NCI-H2196 treated with DMSO at 0.1 percent for 48 hours (cell line): ENCODE results near the gene PRKCB.
"Not testable (repeated sequence)": the region's sequence is repeated elsewhere in the genome, so short reads cannot be mapped to it uniquely, and the experiment has no call there.

Source experiments
- DNase-seq: peaks from one replicate; lab custom pipeline; 2025; ENCODE audit not compliant: unreplicated experiment; lab: John Stamatoyannopoulos, UW

The PRKCB gene

DNA sequence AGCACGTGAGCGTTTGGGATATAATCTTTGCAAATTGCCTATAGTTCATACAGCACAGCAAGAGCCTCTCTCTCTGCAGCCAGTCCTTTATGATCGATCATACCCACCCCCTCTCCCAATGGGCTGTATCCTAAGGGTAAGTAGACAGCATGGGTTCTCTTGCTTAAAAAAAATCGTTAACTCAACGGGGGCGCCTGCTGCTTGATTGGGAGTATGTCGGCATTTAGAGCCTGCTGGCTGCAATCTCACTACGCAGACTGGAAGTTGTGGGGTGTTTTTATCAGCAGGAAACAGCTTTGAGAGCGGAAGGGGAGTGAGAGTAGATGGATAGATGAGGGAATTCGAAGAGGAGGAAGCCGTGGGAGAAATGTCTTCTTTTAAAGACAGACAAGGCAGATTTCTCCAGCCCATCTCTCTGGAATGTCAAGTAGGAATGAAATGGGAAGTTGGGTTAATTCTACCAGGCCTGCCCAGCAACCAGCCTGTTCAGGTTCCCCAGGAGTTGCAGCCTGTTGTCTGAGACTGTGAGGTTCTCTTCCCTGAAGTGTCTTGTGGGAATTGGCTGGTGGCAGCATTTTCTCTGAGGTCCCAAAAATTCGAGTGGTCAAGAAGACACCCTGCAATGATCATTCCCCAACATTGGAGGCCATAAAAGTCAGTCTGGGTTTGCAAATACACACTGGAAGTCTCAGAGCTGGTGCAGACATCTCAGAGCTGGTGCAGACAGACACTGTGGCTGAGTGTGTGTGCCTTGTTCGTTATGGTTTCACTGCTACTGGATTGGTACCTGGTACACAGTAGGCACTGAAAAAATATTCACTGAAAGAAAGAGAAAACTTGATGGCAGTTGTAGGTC is 65.6 kb downstream of the PRKCB start:
- no peak for DNase-seq

DNA sequence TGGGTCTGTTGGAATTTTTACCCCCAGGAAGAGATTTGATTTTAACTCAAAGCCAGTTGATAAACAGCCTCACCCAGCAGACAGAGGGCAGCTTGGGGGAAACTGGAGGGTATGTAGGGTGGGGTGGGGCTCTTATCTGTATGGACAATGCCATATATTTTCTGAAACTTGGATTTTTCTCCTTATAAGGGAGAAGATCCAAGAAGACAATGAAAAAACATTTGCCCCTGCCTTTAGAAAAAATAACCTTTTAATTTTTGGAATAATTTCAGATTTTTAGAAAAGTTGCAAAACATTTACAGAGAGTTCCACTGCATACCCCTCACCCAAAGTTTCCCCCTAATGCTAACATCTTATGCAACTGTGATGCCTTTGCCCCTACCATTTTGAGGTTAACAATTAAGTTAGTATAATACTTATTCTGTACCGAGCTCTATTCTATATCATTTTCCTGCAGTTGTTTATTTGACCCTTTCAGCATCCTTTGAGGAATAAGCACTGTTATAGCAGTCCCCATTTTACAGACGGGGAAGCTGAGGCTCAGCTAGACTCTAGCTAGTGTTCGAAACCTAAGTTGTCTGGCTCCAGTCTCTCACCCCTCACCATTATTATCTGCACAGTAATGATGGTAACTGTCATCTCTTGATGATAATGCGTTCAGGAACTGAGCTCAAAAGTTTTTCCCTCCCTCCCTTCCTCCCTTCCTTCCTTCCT is 66.4 kb downstream of the PRKCB start:
- no peak for DNase-seq

DNA sequence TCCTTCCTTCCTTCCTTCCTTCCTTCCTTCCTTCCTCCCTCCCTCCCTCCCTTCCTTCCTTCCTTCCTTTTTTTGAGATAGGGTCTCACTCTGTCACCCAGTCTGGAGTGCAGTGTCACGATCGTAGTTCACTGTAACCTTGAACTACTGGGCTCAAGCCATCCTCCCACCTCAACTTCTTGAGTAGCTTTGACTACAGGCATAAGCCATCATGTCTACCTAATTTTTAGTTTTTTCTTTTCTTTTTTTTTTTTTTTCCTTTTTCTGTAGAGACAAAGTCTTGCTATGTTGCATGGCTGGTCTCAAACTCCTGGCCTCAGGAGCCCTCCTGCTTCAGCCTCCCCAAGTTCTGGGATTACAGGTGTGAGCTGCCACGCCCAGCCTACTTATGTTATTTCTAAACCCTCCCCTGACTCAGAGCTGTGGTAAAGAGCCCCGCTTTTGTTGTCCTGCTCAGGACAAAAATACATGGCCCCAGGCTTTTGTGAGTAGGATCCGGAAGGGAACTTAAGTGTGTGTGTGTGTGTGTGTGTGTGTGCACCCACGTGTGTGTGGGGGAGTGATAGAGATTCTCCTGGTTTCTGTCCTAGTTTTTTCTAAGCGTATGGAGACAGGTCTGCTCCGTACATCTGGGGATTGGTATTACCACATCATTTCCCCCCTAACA is 67.1 kb downstream of the PRKCB start:
- no peak for DNase-seq

DNA sequence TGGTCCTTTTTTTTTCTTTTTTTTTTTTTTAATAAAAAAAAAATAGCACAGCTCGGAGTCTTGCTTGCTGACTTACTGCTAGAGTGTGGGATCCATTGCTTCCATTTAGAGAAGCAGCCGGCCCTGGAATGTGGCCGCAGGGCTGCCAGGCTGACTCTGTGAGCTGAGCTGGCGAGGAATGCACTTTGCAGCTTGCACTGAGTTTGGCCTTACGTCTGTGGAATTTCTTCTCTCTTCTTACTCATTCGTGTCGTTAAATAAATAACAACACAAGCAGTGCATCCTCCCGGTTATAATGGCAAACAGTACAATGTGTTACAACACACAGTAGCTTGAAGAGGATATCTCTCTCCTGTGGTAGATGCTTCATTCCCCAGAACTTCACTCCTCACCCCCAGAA is 69.2 kb downstream of the PRKCB start:
- no peak for DNase-seq

DNA sequence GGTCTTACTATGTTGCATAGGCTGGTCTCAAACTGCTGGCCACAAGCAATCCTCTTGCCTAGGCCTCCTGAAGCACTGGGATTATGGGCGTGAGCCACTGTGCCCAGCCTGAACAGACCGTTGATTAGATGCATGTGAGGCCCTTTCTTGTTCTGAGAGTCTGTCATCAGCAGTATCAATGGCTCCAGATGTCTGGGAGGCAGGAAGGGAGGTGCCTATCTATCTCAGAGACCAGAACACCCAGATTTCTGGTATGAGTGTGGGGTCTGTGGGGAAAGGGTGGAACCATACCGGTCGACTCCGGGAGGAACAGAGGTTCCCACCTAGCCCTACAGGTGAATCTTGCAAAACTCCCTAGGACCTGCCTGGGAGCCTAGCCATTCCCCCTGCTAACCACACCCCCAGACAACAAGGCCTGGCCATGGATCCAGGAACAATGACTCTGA is 71.7 kb downstream of the PRKCB start:
- no peak for DNase-seq

DNA sequence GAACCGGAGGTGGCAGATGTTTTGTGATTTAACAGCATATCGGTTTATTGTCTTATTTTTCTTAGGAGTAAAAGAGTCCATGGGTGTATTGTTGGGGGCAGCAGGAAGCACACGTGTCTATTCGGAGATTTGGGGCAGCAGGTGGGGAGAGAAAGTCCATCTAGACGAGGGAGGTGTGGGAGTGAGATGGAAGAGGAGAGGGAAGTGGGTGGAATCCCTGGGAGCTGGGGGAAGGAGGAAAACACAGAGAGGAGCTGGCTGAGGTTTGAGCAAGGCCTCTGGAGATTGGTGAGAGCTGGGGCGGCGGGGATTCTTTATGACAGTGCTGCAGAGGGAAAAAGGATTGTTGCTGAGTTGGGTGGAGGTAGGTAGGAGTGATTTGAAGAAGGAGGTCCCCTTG is 72.1 kb downstream of the PRKCB start:
- DNase-seq = no peak

DNA sequence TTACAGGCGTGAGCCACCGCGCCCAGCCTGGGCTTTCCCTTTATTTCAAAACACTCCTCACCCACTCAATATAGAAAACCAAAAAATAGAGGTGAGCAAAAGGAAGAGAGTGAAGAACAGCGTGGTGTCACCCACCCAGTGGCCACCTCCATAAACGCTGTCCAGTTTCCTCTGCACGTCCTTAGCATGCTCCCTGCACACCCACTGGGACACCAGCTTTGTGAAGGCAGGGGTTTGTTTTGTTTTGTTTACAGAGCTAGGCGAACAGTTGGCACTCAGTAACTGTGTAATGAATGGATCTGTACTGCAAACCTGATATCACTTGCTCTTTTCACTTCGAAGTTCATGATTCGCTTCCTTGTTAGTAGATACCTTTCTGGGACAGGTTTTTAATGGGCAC is 73.0 kb downstream of the PRKCB start:
- no peak for DNase-seq

DNA sequence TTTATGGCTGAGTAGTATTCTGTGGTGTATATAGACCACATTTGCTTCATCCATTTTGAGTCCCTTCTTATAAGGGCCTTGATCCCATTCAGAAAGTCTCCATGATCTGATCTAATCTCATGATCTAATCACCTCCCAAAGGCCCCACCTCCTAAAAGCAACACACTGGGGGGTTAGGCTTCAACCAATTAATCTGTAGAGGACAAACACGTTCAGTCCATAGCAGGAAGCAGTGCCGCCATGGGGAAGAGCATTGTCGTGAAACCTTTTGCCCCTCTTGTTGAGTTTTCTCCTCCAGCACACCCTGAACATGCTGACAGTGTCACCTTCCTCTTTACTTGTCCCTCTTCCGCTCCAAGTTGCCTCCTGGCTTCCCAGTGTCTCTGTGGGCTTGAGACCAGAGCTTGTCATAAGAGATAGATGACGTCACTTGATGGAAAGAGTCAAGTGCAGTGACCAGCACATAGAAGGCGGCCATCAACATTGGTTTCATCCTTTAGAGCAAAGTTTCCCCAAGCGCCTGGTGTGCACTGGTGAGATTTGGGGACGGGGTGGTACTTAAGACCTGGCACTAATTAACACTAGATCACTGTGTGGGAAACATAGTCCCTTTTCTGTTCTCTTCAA is 74.1 kb downstream of the PRKCB start:
- no peak for DNase-seq

DNA sequence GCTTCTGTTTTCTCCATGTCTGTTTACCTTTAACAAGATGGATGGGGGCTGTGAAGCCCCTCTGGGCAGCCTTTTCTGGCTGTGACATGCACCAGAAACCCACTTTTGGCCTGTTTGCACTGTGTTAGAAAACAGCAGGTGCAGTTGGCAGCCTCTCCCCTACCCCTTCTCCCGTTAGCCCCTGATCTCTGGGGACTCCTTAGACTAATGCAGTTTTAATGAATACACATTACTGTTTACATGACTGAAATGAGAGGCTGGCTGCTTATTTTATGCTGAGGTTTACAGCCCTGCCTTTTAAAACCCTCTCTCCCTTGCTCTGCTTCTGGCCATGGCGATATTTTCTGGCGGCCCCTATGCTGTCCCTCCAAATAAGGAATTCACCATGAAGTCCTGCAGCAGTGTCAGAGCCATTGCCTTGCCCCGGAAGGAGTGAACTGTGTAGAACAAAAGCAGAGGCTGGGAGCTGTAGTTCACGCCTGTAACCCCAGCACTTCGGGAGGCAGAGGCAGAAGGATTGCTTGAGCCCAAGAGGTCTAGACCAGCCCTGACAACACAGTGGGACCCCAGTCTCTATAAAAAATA is 79.3 kb downstream of the PRKCB start:
- no peak for DNase-seq

DNA sequence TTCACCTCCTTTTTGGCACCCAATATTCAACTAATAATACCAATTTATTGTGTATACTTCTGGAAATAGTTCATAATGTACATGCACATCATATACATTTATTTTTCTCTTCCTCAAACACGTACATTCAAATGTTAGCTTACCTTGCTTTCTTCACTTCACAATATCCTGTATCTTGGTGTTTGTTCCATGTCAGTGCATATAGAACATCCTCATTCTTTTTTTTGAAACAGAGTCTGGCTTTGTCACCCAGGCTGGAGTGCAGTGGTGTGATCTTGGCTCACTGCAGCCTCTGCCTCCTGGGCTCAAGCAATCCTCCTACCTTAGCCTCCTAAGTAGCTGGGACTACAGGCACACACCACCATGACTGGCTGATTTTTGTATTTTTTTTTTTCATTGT is 80.8 kb downstream of the PRKCB start:
- DNase-seq = not testable (repeated sequence)

DNA sequence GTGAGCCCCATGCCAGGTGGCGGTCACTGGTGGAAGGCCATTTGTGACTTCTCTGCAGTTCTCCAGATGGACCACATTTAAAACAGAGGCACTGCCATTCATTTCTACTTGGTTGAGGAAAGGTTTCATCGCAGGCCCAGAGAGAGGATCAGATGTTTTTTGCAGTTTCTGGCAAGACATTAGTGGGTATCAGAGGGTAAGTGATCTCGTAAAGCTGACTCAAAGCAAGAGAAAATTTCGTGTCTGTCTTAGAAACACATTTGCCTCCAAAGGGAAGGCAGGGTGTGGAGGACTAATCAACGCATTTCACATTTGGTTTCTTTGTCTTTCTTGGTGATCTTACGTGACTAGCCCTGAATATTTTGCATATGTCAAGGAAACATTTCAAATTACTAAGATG is 81.8 kb downstream of the PRKCB start:
- no peak for DNase-seq

DNA sequence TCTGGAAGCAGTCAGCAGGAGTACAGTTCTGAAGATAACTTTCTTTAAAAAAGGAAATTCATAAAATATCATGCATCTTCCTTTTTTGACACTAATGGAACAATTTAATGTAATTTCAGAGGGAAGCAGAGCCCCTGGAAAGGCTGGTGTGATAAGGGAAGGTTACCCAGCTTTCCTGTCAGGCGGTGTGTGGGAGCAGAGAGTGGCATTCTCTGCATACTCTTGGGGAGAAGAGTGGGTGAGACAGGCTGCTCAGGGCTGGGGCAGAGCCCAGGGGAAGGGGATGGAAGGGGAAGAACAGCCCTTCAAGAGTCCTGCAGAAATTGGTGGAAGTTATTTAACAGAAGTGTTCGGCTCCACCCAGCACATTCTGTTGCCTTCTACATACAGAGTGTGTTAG is 84.7 kb downstream of the PRKCB start:
- DNase-seq = no peak

DNA sequence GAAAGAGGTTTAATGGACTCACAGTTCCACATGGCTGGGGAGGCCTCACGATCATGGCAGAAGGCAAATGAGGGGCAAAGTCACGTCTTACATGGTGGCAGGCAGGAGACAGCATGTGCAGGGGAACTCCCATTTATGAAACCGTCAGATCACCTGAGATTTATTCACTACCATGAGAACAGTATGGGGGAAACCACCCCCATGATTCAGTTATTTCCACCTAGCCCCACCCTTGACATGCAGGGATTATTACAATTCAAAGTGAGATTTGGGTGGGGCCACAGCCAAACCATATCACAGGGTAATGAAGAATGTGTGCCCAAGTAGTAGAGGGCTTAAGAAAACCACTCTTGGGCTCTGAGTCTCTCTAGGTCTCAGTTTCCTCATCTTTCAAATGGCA is 85.1 kb downstream of the PRKCB start:
- no peak for DNase-seq

DNA sequence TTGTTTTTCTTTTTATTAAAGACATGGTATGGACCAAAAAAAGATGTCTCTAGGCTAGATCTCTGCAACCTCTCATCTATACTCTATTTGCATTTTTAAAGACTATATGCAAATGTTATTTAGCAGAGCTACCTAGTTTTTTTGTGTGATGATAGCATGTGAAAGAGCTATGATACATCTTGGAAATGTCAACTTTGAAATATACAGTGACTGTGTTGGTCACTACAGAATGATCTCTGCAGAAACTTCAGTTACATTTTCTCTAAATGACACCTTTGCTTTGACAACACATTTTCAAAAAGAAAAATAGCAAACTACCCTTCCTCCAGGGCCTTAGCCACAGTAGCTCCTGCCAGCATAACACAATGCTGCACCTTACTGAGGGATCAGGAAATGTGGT is 86.6 kb downstream of the PRKCB start:
- no peak for DNase-seq

DNA sequence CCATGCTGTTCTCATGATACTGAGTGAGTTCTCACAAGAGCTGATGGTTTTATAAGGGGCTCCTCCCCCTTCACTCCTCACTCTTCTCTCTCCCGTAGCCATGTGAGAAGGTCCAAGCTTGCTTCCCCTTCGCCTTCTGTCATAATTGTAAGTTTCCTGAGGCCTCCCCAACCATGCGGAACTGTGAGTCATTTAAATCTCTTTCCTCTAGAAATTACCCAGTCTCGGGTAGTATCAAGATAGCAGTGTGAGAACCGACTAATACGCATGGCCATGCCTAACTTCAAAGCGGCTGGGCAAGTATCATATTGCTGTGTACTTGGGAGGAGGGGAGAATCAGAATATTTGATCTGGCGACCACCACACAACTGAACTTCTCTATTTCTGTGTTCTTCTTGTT is 88.3 kb downstream of the PRKCB start:
- DNase-seq = no peak

DNA sequence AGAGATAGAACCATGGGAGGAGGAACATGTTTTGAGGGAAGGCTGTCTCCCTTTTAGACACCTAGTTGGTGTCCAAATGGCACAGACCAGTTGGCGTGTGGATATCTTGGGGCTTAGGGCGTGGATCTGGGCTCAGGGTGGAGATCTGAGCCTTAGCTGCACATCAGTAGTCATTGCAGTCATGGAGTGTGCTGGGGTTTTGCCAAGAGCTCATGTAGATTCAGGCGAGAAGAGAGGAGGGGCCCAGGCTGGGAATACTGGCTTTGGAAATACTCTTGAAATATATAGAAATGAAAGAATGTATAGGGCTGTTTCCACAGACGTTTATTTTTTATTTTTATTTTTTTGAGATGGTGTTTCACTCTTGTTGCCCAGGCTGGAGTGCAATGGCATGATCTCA is 92.0 kb downstream of the PRKCB start:
- DNase-seq = no peak

DNA sequence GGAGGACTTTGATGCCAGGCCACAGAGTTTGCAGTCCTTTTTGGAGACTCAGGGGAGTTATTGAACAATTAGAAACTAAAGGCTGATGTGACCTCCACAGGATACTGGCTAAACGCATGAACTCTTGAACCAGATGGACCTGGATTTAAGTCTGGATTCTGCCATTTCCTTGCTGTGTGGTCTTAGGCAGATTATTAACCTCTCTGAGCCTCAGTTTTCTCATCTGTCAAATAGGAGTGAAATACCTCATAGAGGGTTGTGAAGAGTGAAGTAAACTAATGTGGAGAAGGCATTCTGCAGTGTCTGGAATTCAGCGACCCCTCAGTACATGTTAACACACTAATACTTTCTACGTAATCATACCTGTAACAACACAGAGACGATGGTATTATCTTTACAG is 93.5 kb downstream of the PRKCB start:
- DNase-seq = no peak

DNA sequence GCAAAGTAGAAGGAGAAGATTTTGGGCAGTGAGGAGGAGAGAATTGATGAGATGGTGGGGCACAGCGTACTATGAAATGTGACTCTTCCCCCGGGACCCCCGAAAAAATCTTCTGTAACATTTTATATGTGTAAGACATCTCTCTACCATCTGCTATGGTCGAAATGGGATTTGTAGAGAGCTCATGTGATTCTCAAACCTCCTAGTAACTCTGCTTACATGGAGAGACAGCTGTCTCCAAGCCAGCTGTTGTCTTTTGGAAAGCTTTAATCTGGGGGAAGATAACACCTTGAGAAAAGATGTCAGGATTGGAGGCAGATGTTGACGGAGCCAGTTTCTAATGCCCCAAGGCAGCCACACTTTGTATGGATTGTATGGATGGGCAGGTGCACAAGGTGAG is 94.1 kb downstream of the PRKCB start:
- DNase-seq = no peak

DNA sequence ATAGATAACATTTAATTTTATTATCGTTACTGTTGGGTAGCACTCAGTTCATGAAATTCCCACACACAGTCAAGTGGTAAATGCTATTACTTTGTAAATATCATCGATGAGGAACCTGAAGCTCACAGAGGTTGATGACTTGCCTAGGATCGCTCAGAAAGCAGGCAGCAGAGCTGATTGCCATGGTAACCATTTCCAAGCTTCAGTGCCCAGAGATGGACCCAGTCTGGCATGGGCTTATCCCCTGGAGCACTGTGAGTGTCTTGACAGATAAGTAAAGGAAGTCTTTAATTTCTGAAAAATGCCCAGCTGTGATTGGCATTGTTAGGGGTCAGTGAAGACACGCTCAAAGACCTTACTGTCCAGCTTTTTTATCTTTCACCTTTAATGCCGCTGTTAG is 95.0 kb downstream of the PRKCB start:
- DNase-seq = no peak

DNA sequence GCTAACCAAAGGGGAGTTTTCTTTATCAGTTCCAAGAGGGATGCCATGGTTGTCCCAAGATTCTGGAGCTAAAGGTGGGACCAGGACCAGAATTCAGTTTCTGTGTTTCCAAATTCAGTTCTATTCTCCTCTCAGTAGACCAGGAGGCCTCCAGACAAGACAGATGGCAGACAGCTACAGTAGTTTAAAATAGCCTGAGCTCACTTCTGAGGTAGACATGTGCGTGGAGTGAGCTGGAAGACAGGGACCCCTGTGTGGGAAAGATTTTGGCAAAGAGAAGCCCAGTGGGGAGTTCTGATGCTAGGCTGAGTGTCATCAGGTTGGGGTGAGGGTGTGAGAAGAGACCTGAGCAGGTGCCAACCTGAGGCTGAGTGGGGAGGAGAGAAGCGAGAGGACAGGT is 95.4 kb downstream of the PRKCB start:
- DNase-seq = no peak

DNA sequence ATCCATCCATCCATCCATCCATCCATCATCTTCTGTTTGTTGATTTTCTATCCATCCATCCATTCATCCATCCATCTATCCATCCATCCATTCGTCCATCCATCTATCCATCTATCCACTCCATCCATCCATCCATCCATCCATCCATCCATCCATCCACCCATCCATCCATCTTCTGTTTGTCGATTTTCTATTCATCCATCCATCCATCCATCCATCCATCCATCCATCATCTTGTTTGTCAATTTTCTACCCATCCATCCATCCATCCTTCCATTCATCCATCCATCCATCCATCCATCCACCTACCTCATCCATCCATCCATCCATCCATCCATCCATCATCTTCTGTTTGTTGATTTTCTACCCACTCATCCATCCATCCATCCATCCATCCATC is 97.9 kb downstream of the PRKCB start:
- not testable (repeated sequence) for DNase-seq
